ENCODE data around the gene RNU1-2.
A peak's percentile ranks its signal among the peaks of the same experiment; 100 is the strongest.
"Not testable (repeated sequence)": the region's sequence is repeated elsewhere in the genome, so short reads cannot be mapped to it uniquely, and the experiment has no call there.

RNU1-2 gene

DNA sequence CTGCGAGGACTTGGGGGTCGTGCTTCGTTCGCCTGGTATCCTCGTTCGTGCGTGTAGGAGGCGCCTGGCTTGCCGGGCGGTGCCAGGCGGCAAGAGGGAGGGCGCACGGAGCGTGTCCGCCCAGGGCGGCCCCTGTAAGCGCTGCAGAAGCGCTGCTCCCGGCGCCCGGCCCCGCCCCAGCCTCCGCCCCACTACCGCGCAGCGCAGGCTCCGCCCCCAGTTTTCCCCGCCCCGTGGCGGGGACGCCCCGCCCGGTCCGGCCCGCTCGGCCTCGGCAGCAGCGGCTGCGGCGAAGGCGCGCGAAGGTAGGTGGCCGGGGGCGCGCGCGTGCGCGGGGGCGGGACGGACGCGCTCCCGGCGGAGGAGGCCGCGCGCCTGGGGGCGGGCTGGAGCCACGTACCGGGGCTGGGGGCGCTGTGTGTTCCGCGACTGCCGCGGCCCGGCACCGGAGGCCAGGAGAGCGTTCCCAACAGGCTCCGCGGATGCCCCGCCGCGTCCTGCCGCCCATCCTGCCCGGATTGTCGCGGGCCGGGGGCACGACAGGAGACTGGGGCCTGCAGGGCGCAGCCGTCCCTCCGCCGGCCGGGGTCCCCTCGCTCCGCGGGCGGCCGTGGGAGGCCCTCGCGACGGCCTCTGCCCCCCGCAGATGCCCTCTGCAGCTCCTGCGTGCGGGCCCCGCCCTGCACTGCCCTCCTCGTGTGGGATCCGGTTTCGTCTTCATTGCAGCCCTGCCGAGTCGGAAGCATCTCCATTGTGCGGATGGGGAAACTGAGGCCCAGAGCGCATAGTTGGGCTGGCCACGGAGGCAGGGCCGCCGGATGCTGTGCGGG is 18.3 kb downstream of the RNU1-2 start:
- Histone ChIP-seq H3K4me2 (ENCODE audit: low read length) (peak overlapping the region; percentile 69), H3K14ac (ENCODE audit: low read length) (peak overlapping the region; percentile 93), H3K79me1 (ENCODE audit: low read length) (peaks cover 8% of the 10 kb centered on the region), H2AK5ac (ENCODE audit: low read length) (peak overlapping the region; percentile 67), H3K79me2 (ENCODE audit: control insufficient read depth, insufficient read depth, low read length, poor library complexity) (peaks cover 6% of the 10 kb centered on the region), H2BK5ac (ENCODE audit: low read depth, low read length, poor library complexity) (peak overlapping the region; percentile 61), H3K23ac (ENCODE audit: low read length) (no peak overlapping the region), H2BK12ac (ENCODE audit: low read length) (no peak overlapping the region), H3K4me3 (ENCODE audit: low read depth, low read length) (peak overlapping the region; percentile 77), H3K4ac (ENCODE audit: low read depth, low read length) (peak overlapping the region; percentile 56), H2AFZ (ENCODE audit: insufficient read depth, low read length, poor library complexity) (peak overlapping the region; percentile 69), H4K91ac (ENCODE audit: low read depth, low read length) (peak overlapping the region; percentile 94), H3K27me3 (ENCODE audit: insufficient read depth, low read length) (no peaks in the 10 kb centered on the region), H3K9me3 (ENCODE audit: insufficient read depth, low read depth, low read length) (no peaks in the 10 kb centered on the region), H3K18ac (ENCODE audit: low read length) (peak overlapping the region; percentile 85), H3K27ac (ENCODE audit: low read depth, low read length) (no peak overlapping the region), H4K8ac (ENCODE audit: low read depth, low read length) (peak overlapping the region; percentile 88), H3K4me1 (ENCODE audit: control insufficient read depth in 1 of 2, insufficient read depth in 2 of 2, low read length in 2 of 2) (peaks cover 0 to 3% of the 10 kb centered on the region in 2 experiments), H3K36me3 (ENCODE audit: control insufficient read depth in 1 of 2, insufficient read depth in 2 of 2, low read length in 2 of 2) (no peaks in the 10 kb centered on the region), H4K12ac (ENCODE audit: low read depth, low read length) (peak overlapping the region; percentile 91), H2BK120ac (ENCODE audit: insufficient read depth, low read length, poor library complexity) (peak overlapping the region; percentile 83), H3K9ac (ENCODE audit: low read length) (peak overlapping the region; percentile 87)
- peak; percentile 86 to 98 for DNase-seq
- no CpG with 5 or more reads among the region's 109 CpGs for WGBS (ENCODE audit: extremely low coverage, insufficient coverage, insufficient read length)

- H3K4ac ChIP-seq (ENCODE audit: low read depth, low read length); H3K36me3 ChIP-seq (ENCODE audit: control insufficient read depth in 1 of 2, insufficient read depth in 2 of 2, low read length in 2 of 2); H3K4me1 ChIP-seq (ENCODE audit: control insufficient read depth in 1 of 2, insufficient read depth in 2 of 2, low read length in 2 of 2); H3K9me3 ChIP-seq (ENCODE audit: insufficient read depth, low read depth, low read length); DNase-seq; H3K27ac ChIP-seq (ENCODE audit: low read depth, low read length); H2BK5ac ChIP-seq (ENCODE audit: low read depth, low read length, poor library complexity); H3K23ac ChIP-seq (ENCODE audit: low read length); H2BK12ac ChIP-seq (ENCODE audit: low read length); H4K91ac ChIP-seq (ENCODE audit: low read depth, low read length); H3K18ac ChIP-seq (ENCODE audit: low read length); H2AFZ ChIP-seq (ENCODE audit: insufficient read depth, low read length, poor library complexity); H3K4me3 ChIP-seq (ENCODE audit: low read depth, low read length); H3K4me2 ChIP-seq (ENCODE audit: low read length); H2BK120ac ChIP-seq (ENCODE audit: insufficient read depth, low read length, poor library complexity); H2AK5ac ChIP-seq (ENCODE audit: low read length); H3K14ac ChIP-seq (ENCODE audit: low read length); H3K27me3 ChIP-seq (ENCODE audit: insufficient read depth, low read length); H4K8ac ChIP-seq (ENCODE audit: low read depth, low read length); H4K12ac ChIP-seq (ENCODE audit: low read depth, low read length); H3K79me1 ChIP-seq (ENCODE audit: low read length); H3K79me2 ChIP-seq (ENCODE audit: control insufficient read depth, insufficient read depth, low read length, poor library complexity); H3K9ac ChIP-seq (ENCODE audit: low read length): not testable (repeated sequence)
- WGBS (ENCODE audit: extremely low coverage, insufficient coverage, insufficient read length): no CpG with 5 or more reads among the region's 15 CpGs
Observed at GRCh38 chr1:16914928-16915626, 19.3 kb downstream of the RNU1-2 start.

DNA sequence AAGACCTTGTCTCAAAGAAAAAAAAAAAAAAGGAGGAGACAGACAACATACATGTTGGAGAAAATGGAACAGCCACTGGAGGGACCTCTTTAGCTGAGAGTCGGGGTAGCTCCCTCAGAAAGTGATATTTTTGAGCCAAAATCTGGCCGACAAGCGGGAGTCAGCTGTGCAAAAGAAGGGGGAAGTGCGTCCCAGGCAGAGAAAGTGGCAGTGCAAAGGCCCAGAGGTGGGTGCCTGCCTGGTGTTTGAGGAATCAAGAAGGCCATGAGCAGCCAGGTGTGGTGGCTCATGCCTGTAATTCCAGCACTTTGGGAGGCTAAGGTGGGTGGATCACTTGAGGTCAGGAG is 19.8 kb downstream of the RNU1-2 start:
- DNase-seq: no peak
- Histone ChIP-seq H3K4me2 (ENCODE audit: low read length) (no peak overlapping the region), H4K8ac (ENCODE audit: low read depth, low read length) (no peak overlapping the region), H2AK5ac (ENCODE audit: low read length) (no peak overlapping the region), H3K27me3 (ENCODE audit: insufficient read depth, low read length) (no peaks in the 10 kb centered on the region), H4K91ac (ENCODE audit: low read depth, low read length) (no peak overlapping the region), H3K9me3 (ENCODE audit: insufficient read depth, low read depth, low read length) (no peaks in the 10 kb centered on the region), H2AFZ (ENCODE audit: insufficient read depth, low read length, poor library complexity) (no peak overlapping the region), H3K36me3 (ENCODE audit: control insufficient read depth in 1 of 2, insufficient read depth in 2 of 2, low read length in 2 of 2) (no peaks in the 10 kb centered on the region), H3K79me2 (ENCODE audit: control insufficient read depth, insufficient read depth, low read length, poor library complexity) (peaks cover 6% of the 10 kb centered on the region), H4K12ac (ENCODE audit: low read depth, low read length) (no peak overlapping the region), H3K4me3 (ENCODE audit: low read depth, low read length) (no peak overlapping the region), H3K14ac (ENCODE audit: low read length) (no peak overlapping the region), H2BK120ac (ENCODE audit: insufficient read depth, low read length, poor library complexity) (no peak overlapping the region), H3K18ac (ENCODE audit: low read length) (no peak overlapping the region), H3K79me1 (ENCODE audit: low read length) (peaks cover 8% of the 10 kb centered on the region), H3K4me1 (ENCODE audit: control insufficient read depth in 1 of 2, insufficient read depth in 2 of 2, low read length in 2 of 2) (peaks cover 0 to 3% of the 10 kb centered on the region in 2 experiments), H2BK12ac (ENCODE audit: low read length) (no peak overlapping the region), H3K9ac (ENCODE audit: low read length) (no peak overlapping the region), H3K23ac (ENCODE audit: low read length) (no peak overlapping the region), H3K27ac (ENCODE audit: low read depth, low read length) (no peak overlapping the region), H2BK5ac (ENCODE audit: low read depth, low read length, poor library complexity) (no peak overlapping the region), H3K4ac (ENCODE audit: low read depth, low read length) (no peak overlapping the region)
- no CpG with 5 or more reads among the region's 4 CpGs for WGBS (ENCODE audit: extremely low coverage, insufficient coverage, insufficient read length)

GRCh38 chr1:16916036-16916880 is 20.5 kb downstream of the RNU1-2 start:
- H3K9ac ChIP-seq (ENCODE audit: low read length); H3K79me2 ChIP-seq (ENCODE audit: control insufficient read depth, insufficient read depth, low read length, poor library complexity); H3K4me3 ChIP-seq (ENCODE audit: low read depth, low read length); H3K14ac ChIP-seq (ENCODE audit: low read length); H3K4me2 ChIP-seq (ENCODE audit: low read length); H3K27me3 ChIP-seq (ENCODE audit: insufficient read depth, low read length); H4K8ac ChIP-seq (ENCODE audit: low read depth, low read length); DNase-seq; H3K23ac ChIP-seq (ENCODE audit: low read length); H2BK12ac ChIP-seq (ENCODE audit: low read length); H2AK5ac ChIP-seq (ENCODE audit: low read length); H3K4ac ChIP-seq (ENCODE audit: low read depth, low read length); H3K27ac ChIP-seq (ENCODE audit: low read depth, low read length); H4K91ac ChIP-seq (ENCODE audit: low read depth, low read length); H3K36me3 ChIP-seq (ENCODE audit: control insufficient read depth in 1 of 2, insufficient read depth in 2 of 2, low read length in 2 of 2); H2BK120ac ChIP-seq (ENCODE audit: insufficient read depth, low read length, poor library complexity); H3K18ac ChIP-seq (ENCODE audit: low read length); H3K79me1 ChIP-seq (ENCODE audit: low read length); H3K9me3 ChIP-seq (ENCODE audit: insufficient read depth, low read depth, low read length); H3K4me1 ChIP-seq (ENCODE audit: control insufficient read depth in 1 of 2, insufficient read depth in 2 of 2, low read length in 2 of 2); H2BK5ac ChIP-seq (ENCODE audit: low read depth, low read length, poor library complexity); H4K12ac ChIP-seq (ENCODE audit: low read depth, low read length); H2AFZ ChIP-seq (ENCODE audit: insufficient read depth, low read length, poor library complexity): not testable (repeated sequence)
- no CpG with 5 or more reads among the region's 10 CpGs for WGBS (ENCODE audit: extremely low coverage, insufficient coverage, insufficient read length)
